Activated T-helper 1 cell treated with anti-CD3 and anti-CD28 coated beads, Interleukin-2, amount 50 U/mL, for 16 hours (primary cell): ENCODE results near the gene ACOX3.
"Not testable (repeated sequence)": the region's sequence is repeated elsewhere in the genome, so short reads cannot be mapped to it uniquely, and the experiment has no call there.

Experiments
- DNase-seq, 2 donors: peaks; one replicate each; pipeline ENCODE4 v3.0.0-alpha.2; 2020; ENCODE audit warnings: low read depth in 1 of 2, low spot score in 1 of 2

Gene ACOX3

GRCh38 chr4:8355864-8356565 is 84.5 kb downstream of the ACOX3 start:
- no peak for DNase-seq

GRCh38 chr4:8355306-8355705 is 85.2 kb downstream of the ACOX3 start:
- no peak for DNase-seq

GRCh38 chr4:8353912-8354453 is 86.5 kb downstream of the ACOX3 start:
- no peak for DNase-seq

DNA sequence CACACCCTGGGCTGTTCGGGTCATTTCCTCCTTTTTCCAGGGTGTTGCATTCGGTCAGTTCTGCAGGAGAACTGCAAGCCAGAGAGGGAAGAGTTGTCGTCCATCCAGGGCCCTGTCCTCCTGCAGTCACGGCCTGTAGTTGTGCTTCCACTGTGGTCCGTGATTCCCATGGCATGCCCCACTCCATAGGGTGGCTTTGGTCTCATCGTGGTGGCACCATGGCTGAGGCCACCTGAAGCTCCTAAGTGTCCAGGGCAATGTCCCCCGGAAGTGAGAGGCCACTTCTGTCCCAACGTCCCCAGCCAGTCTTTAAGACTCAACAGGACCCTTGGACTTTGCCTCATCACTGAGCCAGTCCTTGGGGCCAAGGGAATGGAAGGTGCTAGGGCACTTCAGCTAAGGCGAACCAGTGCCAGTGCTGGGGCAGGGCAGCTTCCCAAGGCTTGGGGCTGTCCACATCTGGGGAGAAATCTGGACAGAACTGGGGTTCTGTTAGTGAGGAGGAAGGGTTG is 87.3 kb downstream of the ACOX3 start:
- DNase-seq = no peak

- DNase-seq = no peak
Measured at GRCh38 chr4:8352368-8353157, 88.0 kb downstream of the ACOX3 start.

DNA sequence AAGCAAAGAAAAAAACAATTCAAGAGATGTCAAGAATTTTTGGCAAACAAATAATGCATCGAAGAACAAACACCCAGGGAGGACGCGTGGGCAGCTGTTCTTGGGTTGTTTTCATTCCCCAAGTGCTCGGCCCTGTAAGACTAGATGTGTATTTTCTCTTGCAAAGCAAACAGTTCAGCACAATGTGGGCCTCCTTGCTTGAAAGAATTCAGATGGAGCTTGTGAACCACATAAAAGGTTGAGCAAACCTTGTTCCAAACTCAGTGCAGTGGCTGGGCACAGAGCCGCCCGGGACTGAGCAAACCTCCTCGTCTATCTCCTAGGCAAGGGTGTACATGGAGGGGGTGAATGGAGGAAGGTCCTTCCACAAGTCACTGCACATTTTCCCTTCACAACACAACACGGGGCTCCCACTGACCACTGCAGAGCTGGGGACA is 88.6 kb downstream of the ACOX3 start:
- no peak for DNase-seq

DNA sequence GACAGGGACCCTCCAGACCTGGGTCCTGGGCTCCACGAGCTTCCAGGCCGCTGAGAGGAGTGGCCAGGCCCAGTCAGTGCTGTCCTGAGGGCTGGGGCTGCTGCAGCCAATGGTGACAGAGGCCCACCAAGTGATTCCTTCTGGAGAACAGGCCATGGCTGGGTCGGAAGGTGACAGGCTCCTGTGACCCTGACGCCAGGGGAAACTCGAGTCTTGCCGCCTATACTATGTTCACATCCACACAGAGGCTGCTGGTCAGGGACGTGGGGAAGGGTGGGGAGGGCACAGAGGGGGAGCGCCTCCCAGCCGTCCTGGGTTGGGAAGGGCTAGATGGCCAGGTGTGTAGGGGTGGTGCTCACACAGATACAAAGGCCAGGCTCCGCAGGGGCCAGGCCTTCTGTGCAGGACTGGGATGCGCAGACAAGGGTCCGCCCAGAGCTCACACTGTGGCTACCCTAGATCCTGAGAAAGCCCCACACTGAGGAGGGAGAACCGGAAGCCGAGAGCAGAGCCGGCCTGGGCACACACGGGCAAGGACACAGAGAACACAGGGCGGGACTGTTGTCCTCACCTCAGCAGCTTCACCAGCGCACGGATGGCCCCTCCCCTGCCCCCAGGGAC is 89.6 kb downstream of the ACOX3 start:
- no peak for DNase-seq

DNA sequence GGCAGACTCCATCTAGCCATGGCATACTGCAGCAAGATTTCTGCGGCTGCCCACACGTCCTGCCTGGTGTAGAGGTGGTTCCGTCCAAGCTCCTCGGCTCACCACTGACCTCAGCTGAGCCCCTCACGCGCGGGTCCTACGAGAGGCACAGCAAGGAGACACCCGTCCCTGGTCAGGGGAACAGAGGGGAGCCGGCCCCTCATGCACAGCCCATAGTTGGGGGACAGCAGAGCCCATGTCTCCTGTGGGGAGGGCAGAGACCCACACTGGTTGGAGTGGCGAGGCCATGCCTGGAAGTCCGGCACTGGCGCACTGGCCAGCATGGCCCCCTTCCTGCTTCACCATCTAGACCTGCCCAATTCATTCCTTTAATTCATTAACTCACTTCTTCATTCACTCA is 90.2 kb downstream of the ACOX3 start:
- no peak for DNase-seq

GRCh38 chr4:8349664-8350236 is 90.8 kb downstream of the ACOX3 start:
- DNase-seq = no peak

GRCh38 chr4:8349236-8349635 is 91.3 kb downstream of the ACOX3 start:
- DNase-seq = not testable (repeated sequence)

- no peak for DNase-seq
Measured at GRCh38 chr4:8348071-8348470, 92.5 kb downstream of the ACOX3 start.

- DNase-seq = no peak
Measured at GRCh38 chr4:8347660-8348059, 92.9 kb downstream of the ACOX3 start.

DNA sequence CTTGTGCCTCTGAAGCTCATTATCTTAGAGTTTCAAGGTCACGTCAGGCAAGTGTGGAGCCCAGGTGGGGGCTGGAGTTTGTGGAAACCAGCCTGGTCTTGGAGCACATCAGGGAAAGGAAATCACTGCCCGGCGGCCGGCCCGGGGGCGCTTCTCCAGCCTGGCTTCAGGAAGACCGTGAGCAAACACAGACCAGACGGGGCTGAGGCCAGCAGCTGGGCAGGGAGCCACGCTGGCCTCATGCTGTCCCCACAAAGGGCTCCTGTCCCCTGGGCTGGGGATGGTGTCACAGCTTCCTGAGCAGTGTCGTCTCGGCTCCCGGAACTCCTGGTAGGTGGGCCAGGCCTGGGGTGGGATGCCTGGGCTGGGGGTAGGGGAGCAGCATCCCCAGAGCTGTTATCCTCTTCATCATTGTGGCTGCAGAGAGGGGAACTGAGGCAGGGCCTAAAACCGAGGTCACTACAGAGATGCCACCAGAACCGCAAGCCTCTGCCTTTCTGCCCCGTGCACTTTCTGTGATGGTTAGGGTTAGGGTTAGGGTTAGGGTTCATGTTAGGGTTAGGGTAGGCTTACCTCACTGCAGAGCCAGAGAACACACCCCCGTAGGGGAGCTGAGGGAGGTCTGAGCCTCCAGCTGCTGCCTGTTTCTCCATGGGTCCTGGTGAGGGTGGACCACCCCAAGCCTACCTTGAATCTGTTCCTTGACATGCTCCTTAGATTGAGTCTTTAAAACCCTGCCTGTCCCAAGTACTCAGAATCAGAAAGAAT is 93.5 kb downstream of the ACOX3 start:
- no peak for DNase-seq

DNA sequence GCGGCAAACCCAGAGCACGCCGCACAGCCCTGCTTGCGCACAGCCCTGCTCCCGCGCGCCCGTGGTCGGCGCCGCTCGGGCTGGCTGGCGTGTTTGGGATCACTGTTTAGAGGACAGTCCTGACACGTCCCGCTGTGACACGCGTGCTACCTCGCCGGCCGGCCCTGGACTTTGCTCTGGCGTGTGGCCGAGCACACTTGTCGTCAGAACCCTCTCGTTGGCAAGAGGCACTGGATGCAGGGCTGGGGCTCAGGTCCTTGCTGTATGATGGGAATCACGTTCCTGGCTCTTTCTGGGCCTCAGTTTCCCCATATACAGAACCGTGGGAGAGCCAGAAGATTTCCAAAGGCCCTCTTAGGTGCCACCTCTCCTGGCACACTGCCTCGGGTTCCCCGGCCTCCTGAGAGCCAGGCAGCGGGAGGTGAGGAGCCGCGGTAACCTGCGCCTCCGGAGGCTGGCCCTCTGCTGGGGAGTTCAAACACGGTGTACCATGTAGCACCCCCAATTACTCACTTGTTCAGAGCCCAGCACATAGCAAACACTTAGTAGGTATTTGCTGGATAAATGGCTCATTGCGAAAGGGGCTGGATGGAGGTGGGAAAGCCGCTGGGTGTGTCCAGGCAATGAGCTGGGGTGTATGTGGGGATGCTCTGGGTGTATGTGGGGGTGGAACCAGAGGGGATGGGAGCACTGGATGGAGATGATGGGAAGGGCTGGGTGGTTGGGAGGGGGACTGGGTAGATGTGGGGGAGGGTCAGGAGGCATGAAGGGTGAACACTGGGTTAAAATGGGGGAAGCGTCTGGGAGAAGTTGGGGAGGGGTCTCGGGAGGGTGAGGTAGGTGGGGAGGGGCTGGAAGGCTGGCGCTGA is 94.3 kb downstream of the ACOX3 start:
- no peak for DNase-seq

DNA sequence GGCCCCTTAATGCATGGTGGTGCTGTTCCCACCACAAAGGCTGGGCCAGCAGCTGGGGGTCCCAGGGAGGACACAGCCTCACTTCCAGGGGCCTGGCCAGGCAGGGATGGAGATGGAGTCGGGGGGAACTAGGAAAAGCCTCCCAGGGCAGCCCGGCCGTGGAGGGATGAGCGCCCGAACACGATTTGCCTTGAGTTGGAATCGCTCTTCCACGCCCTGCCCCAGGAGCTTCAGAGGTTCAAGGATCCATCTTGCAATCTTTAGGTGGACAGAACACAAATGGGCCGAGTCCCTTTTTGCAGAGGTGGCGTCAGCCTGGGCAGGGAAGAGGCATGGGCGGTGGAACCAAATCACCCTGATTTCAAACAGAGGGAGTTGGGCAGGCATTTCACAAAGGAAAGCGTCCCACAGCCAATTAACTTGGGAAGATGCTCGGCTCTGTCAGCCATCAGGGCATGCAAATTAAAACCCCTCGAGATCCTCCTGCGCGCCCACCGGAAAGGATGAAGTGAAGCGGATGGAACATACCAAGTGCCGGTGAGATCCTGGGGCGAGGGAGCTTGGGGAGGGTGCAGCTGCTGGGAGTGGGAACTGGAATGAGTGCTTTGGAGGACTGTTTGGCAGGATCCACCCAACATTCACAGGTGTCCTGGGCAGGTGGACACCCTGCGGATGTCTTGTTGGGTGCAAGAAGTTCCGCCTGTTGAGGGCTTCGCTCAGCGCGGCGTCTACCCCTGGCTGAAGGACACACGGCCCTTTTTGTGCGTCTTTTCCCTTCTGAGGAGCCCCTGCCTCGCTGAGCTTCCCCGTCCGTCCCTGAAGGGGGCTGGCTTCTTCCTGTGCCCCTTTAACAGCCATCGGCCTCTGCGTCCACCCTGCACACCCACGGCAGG is 95.2 kb downstream of the ACOX3 start:
- DNase-seq = no peak

GRCh38 chr4:8344377-8344776 is 96.1 kb downstream of the ACOX3 start:
- no peak for DNase-seq

GRCh38 chr4:8343967-8344331 is 96.6 kb downstream of the ACOX3 start:
- no peak for DNase-seq

DNA sequence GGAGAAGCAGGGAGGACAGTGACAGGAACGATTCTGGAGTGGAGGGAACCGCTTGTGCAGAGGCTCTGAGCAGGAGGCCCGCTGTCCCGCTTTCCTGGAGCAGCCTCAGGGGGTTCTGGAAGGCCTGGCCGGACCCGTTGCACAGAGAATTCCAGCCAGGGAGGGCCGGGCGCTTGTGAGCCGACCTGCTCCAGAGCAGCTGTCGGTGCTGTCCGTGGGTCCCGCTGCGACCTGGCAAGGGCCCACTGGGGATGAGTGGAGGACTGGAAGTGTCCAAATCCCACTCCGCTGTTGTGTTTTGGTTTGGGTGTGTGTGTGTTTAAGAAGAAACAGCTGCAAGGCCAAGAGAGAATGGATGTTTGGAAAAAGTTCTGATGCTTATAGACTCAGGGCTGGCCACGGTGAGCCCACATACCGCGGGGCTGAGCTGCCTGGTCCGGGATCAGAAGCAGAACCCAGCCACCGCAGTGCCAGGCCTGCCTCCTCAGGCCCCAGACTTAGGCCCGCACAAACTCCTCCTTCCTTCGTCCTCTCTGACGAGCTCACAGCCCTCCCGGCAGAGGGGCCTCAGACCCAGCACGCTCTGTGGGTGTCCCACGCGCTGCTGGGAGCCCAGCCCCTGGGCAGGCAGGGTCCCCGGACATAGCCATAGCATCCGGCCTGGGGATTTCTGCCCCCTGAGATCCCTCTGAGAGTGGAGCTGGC is 97.1 kb downstream of the ACOX3 start:
- no peak for DNase-seq
